A172 (cell line): Measurements from ENCODE around the gene MRRF. TPM values are rescaled to one million over a fixed set of nuclear protein-coding genes. Genes with fewer than 3 reads are reported as not detected.
"Not testable (repeated sequence)": the region's sequence is repeated elsewhere in the genome, so short reads cannot be mapped to it uniquely, and the experiment has no call there.

Experiments used
- DNase-seq: peaks from one replicate; pipeline ENCODE4 v3.0.0-alpha.2; 2015; ENCODE audit warnings: low spot score
- total RNA-seq: library from RNA; depleted of rRNA; stranded (reverse); fragments of >200 nt; shearing (Covaris generic); gene quantifications from 2 replicates; pipeline ENCODE4 v1.2.3, GENCODE V29; 2014

MRRF gene
- total RNA-seq, 1 experiment from 2014 or later, result 120 TPM

DNA sequence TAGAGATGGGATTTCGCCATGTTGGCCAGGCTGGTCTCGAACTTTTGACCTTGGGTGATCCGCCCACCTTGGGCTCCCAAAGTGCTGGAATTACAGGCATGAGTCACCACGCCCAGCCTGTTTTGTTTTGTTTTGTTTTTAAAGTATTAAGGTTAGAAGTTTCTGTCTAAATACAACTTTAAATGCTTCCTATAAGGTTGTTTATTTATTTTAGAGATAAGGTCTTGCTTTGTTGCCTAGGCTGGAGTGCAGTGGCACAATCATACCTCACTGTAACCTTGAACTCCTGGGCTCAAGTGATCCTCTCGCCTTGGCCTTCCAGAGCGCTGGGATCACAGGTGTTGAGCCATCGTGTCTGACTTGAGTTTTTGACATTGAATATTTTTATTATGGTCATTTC is 11.4 kb downstream of the MRRF start:
- peak; percentile 26 for DNase-seq

DNA sequence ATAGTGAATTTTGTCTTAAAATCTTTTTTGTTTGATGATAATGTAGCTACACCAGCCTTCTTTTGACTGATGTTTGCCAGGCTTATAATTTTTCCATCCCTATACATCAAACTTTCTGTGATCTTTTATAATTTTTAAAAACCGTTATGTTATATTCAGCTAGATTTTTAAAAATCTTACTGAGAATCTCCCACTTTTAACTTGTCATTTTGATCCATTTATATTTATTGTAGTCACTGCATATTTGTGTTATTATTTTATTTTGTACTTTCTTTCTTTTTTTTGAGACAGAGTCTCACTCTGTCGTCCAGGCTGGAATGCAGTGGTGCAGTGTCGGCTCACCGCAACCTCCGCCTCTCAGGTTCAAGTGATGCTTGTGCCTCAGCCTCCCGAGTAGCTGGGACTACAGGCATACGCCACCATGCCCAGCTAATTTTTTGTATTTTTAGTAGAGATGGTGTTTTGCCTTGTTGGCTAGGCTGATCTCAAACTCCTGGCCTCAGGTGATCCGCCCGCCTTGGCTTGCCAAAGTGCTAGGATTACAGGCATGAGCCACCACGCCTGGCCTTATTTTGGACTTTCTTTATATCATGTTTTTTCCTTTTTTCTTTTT is 12.7 kb downstream of the MRRF start:
- DNase-seq, result no peak

DNA sequence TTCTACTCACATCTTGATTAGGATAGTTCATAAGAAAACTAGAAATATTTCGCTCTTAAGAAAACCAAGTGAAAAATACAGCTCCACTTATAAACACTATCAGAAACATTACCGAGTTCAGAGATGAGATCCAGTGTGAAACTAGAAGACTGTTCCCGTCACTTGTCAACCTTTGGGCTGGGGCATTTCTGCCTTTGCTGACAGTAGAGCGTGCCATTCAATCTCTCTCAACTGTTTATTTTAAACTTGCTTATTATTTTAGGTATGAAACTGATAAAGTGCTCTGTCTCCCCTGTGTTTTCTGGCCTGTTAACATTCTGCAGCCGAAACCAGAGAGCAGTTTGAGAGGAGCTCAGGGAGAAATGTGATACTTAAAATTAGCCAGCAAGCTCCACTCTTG is 16.7 kb downstream of the MRRF start:
- DNase-seq, result no peak

DNA sequence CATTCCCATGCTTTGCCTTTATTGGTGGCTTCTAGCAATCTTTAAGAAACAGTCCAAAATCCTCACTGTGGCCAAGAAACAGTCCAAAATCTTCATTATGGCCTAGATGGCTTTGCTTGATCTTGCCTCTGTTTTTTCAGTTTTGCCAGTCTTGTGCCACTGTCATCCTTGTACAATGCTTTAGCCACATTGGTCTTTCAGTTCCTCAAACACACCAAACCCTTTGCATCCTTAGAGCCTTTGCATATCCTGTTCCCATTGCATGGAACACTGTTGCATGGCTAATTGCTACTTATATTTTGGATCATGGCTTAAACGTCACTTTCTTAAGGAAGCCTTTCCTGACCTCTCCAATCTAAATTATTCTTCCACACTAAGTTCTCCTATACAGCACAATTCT is 22.1 kb downstream of the MRRF start:
- DNase-seq, result no peak

DNA sequence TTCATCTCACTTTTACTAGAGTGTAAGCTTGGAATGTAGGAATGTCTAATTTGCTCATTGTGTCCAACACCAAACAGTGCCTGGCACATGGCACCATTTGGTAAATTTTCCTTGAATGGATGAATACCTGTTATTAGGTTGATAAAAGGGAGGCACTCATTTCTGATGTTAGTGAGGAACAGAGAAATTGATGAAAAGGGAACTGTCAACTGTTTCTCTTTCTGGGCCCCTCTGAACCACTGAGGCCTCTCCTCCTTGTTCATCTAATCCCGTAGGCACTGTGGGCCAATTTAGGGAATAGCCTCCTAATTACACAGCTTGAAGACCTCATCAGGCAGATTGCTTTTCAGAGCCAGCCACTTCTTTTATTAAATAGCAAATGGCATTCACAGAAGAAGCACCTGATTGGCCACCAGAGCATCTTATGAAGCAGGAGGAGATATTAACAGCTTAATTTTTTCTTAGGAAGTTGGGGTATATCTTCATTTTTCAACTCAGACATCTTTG is 22.6 kb downstream of the MRRF start:
- no peak for DNase-seq

DNA sequence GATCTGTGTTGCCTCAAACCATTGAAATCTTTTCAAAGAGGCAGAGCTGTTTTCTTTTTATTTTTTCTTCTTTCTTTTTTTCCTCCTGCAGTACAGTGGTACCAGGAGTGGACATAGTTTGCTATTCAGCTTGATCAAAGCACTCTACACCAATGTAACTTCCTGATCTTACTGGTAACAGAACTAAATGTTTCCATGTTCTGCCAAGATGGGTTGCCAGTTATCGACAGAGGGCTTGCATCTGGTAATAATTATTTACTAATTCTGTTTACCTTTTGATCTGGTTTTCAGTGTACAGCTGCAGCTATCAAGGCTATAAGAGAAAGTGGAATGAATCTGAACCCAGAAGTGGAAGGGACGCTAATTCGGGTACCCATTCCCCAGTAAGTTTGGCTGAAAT is 26.8 kb downstream of the MRRF start:
- no peak for DNase-seq

- DNase-seq, result no peak
Observed at GRCh38 chr9:122294531-122294930, 29.8 kb downstream of the MRRF start.

DNA sequence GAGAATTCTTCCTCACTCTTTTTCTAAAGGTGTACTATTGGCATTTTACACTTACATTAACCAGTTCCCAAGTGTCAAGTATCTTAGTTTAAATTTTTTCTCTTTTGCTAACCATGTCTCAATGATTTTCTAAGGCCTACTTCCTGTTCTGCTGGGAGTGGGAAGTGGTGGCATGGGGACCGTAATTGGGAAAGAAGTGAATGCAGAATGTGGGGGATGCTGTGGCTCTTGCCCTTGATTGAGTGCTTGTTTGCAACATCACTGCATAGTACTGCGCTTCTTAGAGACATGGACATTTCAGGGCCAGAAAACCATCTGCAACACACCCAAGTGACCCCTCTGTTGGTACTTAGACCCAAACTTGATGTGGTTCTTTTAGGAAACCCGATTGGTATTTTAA is 32.8 kb downstream of the MRRF start:
- no peak for DNase-seq

DNA sequence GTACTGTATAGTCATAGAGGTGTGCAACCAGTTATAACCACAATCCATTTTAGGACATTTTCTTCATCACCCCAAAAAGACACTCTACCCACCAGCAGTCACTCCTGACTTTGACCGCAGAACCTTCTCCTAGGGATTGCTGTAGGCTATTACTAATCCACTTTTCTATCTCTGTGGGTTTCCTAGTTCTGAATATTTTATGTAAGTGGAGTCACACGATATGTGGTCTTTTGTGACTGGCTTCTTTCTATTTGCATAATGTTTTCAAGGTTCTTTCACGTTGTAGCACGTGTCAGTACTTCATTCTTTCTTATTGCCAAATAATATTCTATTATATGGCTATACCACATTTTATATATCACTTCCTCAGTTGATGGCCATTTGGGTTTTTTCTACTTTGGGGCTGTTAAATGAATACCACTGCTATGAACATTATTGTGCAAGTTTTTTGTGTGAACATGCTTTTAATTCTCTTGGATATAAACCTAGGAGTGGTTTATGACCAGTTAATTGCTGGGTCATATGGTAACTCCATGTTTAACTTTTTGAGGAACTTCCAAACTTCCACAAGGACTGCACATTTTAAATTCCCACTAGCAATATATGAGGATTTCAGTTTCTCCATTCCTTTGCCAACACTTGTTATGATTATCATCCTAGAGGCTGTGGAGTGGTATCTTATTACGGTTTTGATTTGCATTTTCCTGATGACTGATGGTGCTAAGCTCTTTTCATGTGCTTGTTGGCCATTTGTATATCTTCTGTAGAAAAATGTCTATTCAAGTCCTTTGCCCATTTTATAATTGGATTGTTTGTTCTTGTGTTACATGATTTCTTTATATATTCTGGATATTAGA is 37.8 kb downstream of the MRRF start:
- DNase-seq, result no peak

- no peak for DNase-seq
Observed at GRCh38 chr9:122307061-122307460, 42.4 kb downstream of the MRRF start.

DNA sequence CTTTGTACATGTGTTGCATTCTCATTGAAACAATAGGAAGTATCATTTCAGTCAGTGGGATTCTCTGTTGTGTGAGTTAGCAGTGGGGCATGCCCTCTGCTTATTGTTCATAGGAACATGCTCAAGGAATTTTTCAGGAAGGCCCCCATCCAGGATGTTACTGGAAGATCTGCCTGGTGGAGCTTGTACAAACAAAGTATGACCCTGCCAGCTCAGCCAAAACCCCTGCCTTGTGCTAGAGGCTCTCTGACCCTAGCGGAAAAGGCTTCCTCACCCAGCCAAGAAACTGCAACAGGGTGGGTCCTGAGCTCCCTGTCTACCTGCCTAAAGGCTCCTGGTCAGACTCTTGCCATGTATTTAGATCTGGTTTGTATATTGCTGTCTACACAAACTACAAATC is 43.2 kb downstream of the MRRF start:
- DNase-seq, result no peak

DNA sequence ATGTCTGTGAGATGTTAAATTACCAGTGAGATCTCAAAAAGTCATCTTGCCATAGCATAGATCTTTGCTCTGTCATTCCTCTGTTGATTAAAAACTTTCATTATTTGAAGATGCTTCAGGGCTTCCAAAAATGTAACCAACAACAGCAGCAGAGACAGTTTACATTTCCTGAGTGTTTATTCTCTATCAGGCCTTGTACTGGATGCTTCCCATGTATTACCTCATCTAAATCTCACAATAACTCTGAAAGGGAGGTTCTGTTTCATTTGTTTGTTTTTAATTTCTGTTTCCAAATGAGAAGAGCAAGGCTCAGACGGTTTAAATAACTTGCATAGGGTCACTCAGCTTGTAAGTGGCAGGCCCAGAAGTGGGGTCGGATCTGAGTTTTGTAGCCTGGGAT is 45.2 kb downstream of the MRRF start:
- DNase-seq, result no peak

GRCh38 chr9:122314165-122314564 is 49.5 kb downstream of the MRRF start:
- DNase-seq, result no peak

GRCh38 chr9:122315534-122315933 is 50.9 kb downstream of the MRRF start:
- no peak for DNase-seq

DNA sequence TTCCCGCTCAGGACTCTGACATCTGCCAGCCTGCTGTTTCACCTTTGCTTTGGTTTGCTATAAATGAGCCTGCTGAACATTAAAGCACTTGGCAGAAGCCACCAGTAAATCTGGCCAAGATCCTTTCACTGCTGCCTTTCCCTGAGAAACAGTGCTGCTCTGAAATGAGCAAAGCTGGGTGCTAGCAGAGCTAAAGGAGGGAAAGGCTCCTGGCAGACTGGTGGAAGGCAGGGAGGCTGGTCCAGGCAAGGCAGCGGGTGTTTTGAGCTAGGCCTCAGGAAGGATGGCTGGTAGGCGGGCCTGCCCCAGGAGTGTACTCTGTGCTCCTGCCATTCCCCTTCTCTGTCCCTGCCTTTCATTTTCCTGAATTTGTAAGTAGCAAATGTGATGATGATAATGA is 53.6 kb downstream of the MRRF start:
- no peak for DNase-seq

- DNase-seq, result no peak
Observed at GRCh38 chr9:122320413-122320881, 55.8 kb downstream of the MRRF start.

DNA sequence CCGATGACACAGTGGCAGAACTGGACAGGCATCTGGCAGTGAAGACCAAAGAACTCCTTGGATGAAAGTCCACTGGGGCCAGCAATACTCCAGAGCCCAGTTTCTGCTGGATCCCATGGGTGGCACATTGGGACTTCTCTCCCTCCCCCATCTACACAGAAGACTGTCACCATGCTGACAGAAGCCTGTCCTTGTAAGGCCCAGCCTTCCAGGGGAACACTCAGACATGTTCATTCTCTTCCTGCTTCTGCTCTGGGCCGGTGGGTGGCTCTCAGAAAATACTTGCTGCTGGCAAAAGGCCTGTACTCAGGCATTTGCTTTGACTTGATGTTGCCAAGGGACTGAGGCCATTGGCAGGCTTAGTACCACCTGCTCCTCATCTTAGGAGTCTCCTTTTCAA is 57.9 kb downstream of the MRRF start:
- no peak for DNase-seq

DNA sequence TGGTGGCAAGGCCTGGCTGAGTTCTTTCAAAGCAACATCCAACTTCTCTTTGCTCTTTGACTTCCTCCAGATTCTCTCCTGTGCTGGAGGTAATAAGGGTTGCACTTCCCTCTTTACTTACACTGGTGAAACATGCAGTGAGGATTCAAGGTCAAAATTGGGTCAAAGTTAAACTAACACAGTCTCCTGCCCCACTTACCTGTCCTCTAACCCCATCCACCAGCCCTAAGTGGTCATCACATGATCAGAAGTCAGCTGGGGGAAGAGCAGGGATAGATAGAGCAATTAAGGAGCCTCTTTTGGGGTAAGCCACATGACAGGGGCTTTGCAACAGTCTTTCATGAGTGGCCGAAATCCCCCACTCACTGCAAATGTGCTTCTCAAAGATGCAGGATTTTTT is 60.0 kb downstream of the MRRF start:
- DNase-seq, result not testable (repeated sequence)

DNA sequence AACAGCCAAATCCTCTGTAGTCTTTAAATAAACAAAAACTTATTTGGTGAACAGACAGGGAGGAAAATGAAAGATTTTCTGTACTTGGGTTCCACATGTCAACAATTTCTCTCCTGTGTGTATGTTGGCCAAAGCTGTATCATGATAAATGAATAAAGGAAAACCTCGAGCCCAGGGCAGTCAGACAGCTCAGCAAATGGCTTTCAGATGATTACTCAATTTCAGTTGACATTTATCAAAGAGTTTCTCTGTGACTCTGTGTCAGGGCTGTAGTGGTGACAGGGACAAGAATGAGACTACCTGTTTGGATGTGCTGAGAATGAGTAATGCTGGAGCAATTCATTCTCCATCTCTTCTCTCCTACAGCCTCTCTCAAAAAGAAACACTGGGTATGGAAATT is 60.4 kb downstream of the MRRF start:
- no peak for DNase-seq

- DNase-seq, result no peak
Observed at GRCh38 chr9:122327175-122327574, 62.5 kb downstream of the MRRF start.

DNA sequence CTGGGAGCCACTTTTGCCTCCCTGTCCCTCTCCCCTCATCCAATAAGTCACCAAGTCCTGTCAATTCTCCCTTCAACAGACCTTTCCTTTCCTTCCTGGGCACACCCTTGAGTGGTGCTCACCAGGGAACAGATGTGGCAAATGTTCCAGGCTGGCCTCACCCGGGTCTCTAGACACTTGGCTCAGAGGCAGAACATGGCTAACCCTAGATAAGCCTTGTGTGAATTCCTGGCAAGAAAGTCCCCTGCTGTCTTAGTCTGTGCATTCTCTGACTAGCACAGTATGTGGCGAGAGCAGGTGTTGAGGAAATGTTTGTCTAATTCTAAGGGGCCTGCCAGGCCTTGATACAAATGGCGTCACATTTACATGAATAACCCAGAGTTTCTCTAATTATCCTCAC is 64.9 kb downstream of the MRRF start:
- DNase-seq, result no peak

DNA sequence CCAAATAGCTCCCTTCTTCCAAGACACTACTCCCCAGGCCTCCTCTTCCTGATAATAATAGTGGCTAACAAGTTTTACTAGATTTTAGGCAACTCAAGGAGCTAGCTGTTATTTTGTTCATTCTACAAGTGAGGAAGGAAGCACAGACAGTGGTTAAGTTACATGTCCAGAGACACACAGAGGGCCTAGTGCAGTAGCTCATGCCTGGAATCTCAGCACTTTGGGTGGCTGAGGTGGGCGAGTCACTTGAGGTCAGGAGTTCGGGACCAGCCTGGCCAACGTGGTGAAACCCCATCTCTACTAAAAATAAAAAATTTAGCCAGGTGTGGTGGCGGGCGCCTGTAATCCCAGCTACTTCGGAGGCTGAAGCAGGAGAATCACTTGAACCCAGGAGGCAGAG is 65.8 kb downstream of the MRRF start:
- DNase-seq, result not testable (repeated sequence)

DNA sequence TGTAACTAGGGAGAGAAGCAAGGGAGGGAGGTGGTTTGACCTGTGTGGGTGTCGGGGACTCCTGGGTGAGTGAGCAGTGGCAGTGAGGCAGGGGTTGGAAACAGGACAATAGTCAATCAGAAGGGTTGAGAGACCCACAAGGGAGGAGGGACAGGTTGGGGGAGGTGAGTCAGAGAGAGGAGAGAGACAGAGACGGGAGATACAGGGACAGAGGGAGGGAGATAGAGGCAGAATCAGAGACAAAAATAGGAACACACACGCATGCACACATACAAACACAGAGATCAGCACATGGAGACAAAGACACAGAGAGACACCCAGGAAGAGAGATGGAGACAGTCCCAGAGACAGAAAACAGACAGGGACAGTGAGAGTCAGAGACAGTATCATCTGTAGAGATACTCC is 66.8 kb downstream of the MRRF start:
- no peak for DNase-seq
